Upper lobe of left lung (tissue), 4 donors: Measurements from ENCODE around the gene PCNX3.

Experiments used
- CTCF ChIP-seq, 6 experiments: fragments of 450-650 bp in 4 of 6; fragments of 200-600 bp in 2 of 6; sonication (generic) in 2 of 6; IDR thresholded peaks; one replicate each; pipeline ENCODE4 v1.5.1; 2016 to 2019; ENCODE audit warnings: antibody characterized with exemption in 6 of 6
- EP300 ChIP-seq, 4 donors: sonication (generic); formaldehyde crosslinking; IDR thresholded peaks; one replicate each; pipeline ENCODE4 v1.5.1; 2017; ENCODE audit warnings: antibody characterized with exemption in 4 of 4, control low read depth in 2 of 4
- POLR2AphosphoS5 ChIP-seq, 2 donors: sonication (generic); formaldehyde crosslinking; IDR thresholded peaks; one replicate each; pipeline ENCODE4 v1.5.1; 2017; ENCODE audit warnings: antibody characterized with exemption in 2 of 2

GRCh38 chr11:65662799-65663638 is 47.4 kb downstream of the PCNX3 start, which contains the start of gene RELA:
- TF ChIP-seq CTCF (IDR thresholded peaks at IDR 0.05) (peak in 3 of 6 experiments; percentile 57 to 75 (median 59)), POLR2AphosphoS5 (IDR thresholded peaks at IDR 0.05) (peak; percentile 72 to 85), EP300 (IDR thresholded peaks at IDR 0.05) (no peak)
